Activated CD4-positive, alpha-beta T cell treated with anti-CD3 and anti-CD28 coated beads for 24 hours (primary cell): ENCODE results near the gene SSTR5.
"Not testable (repeated sequence)": the region's sequence is repeated elsewhere in the genome, so short reads cannot be mapped to it uniquely, and the experiment has no call there.

Source experiments
- DNase-seq, 2 donors: peaks; one replicate each; pipeline ENCODE4 v3.0.0-alpha.2; 2020; ENCODE audit warnings: low read depth in 2 of 2

Gene SSTR5

DNA sequence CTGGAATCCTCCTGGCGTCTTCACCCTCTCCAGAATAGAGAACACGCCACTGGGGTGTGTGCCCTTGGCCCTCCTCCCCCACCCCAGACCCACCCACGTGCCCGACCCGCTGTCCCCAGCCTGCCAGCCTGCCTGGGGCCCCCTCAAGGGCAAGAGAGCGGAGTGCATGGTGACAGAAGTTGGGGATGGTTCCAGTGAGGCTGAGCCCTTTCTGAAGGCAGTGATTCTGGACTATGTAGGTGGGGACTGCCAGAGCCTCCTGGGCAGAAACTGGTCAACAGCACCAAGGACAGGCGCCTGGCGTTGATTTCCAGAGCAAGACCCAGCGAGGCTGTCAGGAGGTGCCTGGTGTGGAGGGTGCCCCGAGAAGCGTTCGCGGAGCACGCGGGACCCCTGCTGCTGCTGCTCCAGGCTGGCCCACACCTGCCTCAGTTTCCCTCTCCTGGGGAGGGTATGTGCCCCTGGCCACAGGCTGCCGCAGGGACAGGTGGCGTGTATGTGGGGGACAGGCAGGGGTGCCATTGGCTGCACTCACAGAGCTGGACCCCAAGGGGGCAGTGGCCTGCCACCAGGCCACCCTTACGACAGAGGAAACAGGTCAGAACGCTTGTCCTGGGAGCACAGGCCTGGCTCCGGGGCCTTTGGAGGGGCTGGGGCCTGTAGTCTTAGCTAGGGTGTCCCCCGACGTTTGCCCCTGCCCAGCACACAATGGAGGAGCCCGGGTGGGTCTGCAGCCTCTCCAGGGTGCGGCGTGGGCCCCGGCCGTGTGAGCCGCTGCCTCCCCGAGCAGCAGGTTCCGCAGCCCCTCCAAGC lies 1.2 kb downstream of the SSTR5 start:
- DNase-seq = no peak

DNA sequence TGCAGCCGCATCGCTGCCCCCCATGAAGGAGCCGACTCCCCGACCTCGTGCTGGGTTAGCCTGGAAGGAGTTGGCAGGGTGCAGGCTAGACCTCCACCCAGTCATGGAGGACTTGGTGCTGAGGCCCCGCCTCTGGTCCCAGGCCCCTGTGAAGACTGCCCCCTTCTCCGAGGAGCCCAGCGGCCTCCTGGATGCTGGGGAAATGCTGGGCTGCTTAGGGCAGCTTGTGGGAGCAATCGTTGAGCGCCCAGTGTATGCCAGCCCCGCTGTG lies 1.8 kb downstream of the SSTR5 start:
- no peak for DNase-seq

DNA sequence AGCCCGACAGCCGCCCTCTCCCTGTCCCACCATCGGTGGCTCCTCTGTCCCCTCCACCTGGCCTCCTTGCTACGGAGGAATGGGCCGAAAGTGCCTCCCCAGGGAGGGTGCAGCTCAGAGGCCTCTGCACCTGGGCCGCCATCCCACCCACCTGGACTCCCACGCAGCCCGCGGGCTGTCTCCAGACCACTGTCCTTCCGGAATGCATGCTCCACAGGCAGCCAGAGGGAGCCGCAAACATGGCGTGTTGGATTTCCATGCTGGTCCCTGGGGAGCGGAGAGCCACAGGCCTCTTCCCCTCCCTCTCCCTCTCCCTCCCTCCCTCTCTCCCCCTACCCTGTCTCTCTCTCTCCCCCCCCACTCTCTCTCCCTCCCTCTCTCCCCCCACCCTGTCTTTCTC lies 3.0 kb downstream of the SSTR5 start:
- no peak for DNase-seq

DNA sequence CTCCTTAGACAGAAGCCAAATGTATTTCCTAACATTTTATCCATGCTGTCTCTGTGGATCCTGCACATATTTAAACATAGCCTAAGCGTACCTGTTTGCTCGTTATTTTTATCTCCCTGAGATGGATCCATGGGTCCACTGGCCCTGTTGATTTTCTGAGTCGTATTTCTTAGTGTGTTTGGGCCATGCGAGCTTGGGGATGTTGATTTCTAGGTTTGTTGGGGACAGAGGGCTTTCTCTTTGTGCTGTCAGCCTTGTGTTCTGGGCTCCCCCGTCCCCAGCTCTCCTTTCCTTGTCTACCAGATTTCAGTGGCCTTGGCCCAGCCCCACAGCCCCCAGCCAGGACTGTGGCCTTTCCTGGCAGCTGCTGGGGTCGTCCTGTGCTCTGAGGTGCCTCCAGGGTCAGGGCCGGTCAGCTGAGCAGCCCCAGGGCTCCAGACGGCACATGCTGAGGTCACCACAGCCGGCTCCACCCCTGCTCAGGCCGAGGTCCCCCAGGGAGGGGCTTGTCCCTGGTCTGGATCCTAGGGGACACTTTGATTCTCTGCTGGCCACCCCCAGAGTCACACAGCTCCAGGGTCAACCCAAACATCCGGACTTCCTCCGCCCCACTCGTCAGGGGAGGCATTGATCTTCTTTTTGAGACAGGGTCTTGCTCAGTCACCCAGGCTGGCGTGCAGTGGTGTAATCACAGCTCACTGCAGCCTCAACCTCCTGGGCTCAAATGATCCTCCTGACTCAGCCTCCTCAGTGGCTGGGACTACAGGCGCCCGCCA lies 4.4 kb downstream of the SSTR5 start:
- no peak for DNase-seq

DNA sequence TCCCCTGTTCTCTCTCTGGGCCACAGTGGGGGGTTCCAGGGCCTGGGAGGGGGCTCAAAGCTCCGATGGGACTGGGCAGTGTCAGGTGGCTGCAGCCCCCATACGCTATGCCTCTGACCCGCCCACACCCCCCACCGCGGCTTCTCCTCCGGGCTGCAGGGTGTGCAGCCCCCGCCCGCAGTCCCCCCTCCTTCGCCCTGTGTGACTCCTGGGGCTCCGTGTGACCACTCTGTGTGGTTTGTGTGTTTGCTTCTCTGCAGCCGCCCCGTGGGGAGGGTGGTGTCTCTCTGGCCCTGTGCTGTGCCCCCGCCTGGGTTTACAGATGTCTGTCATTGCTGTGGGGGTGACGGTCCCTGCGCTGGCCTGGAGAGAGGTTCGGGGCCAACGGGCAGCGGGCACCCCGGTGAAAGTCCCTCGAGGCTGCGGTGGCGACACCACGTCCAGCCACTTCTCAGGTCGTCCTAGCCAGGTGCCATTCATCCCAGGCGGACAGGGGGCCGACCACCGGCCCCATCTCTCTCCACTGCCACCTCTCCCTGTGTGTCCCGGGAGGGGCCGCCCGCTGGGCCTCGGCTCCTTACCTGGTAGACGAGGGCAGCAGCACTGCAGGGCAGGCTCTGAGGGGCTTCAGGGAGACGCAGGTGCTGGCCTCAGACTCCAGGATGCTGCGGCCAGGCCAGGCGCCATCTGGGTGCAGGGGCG lies 5.5 kb downstream of the SSTR5 start:
- DNase-seq = no peak

DNA sequence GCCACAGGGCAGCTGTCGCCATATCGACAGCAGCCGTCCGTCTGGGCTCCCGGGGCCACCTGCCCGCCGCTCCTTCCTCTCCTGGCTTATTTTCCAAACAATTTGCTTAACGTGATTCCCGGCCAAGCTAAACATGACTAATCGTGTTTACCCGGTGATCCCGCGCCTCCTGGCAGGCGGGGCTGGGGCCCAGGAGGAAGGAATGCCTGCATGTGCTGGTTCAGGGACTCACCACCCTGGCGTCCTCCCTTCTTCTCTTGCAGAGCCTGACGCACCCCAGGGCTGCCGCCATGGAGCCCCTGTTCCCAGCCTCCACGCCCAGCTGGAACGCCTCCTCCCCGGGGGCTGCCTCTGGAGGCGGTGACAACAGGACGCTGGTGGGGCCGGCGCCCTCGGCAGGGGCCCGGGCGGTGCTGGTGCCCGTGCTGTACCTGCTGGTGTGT lies 6.1 kb downstream of the SSTR5 start:
- DNase-seq = no peak

DNA sequence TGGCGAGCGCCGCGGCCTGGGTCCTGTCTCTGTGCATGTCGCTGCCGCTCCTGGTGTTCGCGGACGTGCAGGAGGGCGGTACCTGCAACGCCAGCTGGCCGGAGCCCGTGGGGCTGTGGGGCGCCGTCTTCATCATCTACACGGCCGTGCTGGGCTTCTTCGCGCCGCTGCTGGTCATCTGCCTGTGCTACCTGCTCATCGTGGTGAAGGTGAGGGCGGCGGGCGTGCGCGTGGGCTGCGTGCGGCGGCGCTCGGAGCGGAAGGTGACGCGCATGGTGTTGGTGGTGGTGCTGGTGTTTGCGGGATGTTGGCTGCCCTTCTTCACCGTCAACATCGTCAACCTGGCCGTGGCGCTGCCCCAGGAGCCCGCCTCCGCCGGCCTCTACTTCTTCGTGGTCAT lies 6.8 kb downstream of the SSTR5 start:
- no peak for DNase-seq

DNA sequence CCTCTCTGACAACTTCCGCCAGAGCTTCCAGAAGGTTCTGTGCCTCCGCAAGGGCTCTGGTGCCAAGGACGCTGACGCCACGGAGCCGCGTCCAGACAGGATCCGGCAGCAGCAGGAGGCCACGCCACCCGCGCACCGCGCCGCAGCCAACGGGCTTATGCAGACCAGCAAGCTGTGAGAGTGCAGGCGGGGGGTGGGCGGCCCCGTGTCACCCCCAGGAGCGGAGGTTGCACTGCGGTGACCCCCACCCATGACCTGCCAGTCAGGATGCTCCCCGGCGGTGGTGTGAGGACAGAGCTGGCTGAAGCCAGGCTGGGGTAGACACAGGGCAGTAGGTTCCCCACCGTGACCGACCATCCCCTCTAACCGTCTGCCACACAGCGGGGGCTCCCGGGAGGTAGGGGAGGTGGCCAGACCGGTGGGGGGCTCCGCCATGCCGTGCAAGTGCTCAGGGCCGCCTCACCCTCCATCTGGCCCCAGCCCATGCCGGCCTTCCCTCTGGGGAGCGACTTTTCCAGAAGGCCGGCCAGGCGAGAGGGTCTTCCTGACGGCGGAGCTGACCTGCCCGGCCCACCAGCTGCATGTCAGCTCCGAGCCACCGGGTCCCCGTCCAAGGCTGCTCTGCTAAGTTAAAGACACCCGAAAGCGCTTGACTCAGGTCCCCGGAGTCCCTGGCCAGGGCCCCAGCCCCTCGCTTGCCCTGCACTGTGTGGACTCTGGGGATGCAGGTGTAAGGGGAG lies 7.4 kb downstream of the SSTR5 start:
- DNase-seq = no peak

DNA sequence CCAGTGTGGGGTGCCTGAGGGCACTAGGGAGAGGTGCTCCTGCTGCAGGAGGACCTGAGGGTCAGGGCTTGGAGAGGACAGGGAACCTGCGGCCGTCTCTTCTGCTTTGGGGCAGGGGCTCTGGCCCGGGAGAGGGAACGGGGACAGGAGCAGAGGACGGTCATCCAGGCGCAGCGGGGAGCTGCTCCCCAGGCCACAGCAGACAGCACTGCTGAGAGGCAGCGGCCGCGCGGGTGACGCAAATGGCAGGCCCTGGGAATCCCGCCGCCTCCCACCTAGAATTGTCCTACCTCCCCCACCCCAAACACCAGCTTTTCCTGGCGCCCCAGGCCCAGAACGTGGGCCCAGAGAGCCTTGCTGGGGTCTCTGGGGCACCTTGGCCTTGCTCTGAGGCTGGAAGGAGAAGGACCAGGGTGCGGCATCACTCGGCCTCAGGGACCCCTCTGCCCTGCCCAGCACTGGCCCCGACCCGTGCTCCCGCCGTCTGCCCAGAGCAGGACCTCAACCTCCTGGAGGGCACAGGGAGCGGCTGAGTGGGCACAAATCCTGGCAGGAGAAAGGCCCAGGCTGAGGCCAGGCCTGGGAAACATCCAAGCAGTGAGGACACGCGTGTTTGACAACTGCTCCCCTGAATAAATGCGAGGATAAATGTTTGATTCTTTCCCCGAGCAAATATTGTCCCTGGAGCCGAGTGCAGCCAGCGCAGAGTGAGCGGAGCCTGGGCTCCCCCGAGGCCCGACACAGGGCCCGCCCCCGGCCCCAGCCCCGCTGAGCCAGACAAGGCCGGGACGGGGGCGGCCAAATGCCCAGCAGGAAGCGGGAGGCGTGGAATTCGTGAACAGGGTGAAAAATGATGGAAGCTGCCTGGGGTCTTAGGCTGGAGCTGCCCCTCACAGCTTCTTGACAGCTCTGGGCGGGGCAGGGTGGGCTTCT lies 8.5 kb downstream of the SSTR5 start:
- DNase-seq = no peak

DNA sequence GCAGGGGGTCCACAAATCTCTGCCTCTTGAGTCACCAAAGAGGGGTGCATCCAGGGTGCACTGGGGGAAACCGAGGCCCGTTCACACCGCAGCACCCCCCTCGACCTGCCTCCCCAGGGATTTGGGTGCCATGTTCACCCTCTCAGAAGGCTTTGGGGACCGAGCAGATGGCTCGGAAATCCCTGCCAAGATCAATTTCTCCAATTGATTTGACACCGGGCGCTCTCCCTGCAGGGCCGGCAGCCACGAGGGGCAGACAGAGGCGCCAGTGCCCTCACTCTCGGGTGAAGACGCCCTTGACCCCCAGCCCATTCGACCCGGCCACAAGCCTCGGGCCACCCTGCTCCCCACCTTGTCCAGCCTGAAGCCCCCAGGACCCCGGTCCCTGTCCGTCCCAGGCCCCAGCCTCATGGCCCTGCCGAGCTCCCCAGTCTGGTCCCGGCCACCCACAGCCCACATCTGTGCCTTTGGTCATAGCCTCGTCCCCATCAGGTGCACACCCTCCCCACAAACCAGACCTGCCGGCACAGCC lies 9.3 kb downstream of the SSTR5 start:
- no peak for DNase-seq

DNA sequence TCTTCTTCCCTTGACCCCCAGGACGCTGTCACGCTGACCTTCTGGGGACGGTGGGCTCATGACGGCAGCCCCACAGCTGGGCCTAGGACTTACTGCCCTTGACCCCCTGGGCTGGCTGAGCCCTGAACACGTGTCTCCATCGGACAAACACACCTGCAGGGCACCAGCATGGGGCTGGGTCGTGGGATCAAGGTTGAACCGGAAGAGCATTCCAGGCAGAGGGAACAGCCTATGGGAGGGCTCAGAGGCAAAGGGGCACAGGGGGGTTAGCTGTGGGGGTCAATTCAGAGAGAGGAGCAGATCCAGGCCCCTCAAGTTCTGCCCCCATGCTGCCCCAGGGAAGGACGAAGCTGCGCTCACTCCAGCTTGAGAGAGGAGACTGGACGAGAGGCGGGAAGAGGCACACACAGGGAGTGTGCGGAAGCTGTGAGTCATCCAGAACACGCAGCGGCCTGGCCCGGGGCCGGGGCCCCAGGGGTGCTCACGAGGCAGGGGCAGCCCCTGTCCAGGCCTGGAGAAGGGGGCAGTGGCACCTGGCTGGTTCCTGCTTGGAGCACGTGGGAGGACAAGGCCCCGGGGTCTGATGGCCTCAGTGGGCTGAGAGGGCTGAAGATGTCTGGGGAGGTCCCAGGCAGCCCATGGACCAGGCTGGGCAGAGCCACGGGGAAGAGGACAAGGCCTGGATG lies 9.9 kb downstream of the SSTR5 start:
- no peak for DNase-seq

DNA sequence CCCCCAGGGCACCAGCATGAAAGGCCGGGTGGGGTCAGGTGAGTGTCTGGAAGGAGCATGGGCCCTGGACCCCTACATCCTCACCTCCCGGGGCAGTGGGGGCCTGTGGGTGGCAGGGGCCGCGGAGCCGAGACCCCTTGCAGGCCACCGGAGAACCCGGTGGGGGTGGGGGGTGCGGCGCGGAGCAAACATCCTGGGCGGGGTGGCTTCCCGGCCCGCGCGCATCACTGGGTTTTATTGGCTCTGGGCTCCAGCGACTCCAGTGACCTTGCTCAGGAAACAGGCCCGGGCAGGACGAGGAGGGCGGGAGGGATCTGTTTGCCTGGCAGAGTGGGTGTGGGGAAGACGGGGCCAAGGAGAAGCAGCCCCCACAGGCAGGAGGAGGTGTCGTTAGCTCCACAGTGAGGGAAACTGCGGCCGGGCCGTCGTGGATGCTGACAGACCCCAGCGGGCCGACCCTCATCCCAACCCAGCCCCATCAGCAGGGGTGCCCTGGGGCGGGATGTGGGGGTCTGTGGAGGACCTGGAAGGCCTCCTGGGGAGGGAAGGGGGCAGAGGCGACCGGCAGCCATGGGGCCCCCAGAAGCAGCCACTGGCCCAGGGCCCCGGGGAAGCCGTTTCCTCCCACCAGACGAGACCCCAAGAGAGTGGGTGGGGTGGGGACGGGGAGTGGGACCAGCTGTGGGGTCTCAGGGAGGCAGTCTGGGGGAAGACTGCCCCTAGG lies 10.6 kb downstream of the SSTR5 start:
- no peak for DNase-seq

DNA sequence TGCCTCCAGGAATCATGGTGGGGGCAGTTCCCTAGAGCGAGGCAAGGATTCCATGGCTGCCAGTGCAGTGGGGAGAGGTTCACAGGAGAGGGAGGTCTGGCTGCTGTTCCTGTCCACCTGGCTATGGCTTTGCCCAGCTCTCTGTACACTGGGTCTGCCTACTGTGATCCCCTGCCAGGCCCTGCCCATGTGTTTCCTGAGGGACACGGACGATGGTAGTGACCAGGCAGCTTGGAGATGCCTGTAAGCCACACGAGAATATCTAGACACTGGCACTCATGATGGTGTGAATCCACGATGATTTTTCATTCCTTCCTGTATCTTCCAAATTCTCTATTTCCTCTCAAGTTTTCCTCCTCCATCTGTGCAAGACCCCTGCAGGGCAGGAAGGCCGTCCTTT lies 12.4 kb downstream of the SSTR5 start:
- DNase-seq = no peak

DNA sequence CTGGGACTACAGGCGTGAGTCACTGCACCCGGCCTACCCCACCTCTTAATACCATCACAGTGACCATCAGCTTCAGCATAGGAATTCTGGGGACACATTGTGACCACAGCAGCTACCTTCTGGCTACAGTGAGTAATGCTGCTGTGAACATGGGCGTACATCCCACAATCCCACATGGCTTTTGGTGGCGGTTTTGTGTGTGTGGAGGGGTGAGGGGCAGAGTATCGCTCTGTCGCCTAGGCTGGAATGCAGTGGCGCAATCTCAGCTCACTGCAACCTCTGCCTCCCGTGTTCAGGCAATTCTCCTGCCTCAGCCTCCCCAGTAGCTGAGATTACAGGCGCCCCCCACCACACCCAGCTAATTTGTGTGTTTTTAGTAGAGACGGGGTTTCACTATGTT lies 13.9 kb downstream of the SSTR5 start:
- not testable (repeated sequence) for DNase-seq

DNA sequence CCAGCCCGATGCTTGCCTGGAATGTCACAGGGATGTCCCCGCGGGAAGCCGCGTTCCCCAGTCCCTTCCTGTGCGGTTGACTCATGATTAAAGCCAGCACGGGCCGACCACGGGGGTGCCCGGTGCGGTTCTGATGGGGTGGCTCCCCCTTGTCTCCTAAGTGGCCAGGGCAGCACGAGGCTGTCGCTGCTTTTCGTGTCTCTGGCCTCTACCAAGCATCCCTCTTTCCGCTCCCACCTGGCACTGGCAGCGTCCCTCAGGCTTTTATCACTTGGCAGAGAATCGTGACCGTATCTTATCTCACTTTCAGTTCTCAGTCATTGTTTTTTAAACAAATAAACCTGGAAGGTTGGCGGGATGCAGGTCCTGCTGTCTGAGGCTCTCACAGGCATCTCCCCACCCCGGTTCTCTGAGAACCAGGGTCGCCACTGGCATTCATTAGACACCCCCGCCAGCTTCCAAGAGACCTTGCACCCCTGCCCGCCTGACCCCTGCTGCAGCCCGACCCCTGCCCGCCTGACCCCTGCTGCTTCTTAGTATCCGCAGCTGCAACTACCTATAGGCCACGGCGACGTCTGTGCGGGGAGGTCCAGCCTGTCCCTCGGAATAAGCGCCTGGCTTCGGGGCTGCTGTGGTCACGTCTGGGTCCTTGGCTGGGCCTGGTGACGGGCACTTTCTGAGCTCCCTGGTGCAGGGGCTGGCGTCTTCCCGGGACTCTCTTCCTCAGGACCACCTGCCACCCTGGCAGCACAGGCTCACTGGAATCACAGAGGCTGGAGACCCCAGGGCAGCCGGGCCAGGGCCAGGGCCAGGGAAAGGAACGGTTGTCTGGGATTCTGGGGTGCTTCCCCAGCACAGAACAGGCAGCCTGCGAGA lies 16.0 kb downstream of the SSTR5 start:
- DNase-seq = no peak

DNA sequence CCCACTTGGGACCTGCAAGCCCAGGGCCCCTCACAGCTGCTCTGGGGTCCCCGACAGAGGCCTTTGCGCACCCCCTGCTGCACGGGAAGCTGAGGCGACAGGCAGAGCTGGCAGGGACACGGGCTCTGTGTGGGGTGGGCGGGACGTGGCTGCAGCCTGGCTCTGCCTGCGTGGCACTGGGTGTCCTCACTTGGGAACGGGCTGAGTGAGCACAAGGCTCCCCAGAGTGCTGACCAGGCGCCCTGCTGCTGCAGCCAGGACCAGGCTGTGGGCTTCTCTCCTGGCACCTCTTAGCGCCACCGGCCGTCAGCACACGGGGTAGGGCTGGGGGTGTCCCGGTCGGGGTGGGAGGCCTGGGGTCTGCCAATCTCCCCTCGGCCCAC lies 16.9 kb downstream of the SSTR5 start:
- no peak for DNase-seq

DNA sequence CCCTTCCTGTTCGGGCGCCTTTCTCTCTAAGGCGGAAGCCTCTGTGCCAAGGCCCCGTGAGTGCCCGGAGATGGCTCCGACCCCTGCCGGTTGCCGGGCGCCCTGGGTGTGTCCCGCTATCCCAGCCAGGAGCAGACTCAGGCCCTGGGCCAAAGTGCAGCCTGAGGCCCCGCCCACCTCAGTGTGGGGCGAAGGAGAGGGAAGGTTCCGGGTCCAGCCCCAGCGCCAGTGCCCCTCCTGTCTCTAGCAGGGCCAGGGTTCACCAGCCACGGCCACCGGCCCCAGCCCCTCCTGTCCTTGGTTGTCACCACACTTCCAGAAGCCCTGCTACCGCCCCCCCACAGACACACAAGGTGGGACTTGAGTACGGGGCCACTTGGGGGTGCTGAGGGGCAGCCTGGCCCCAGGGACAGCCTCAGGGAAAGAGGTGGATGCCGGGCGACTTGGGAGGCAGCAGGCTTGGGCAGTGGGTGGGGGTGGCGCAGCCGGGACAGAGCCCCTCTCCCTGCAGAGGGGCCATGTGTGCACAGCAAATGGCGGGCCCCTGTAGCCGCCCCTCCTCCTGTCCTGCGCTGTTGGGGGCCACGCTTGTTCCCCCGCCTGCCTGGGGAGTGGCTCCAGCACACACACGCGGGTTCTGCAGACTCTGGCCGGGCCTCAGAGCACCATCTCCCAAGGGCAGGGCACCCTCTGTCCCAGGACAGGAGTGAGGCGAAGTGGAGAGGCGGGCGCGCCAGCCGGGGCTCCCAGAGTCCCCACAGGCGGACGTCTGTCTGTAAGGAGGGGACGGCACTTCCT lies 17.5 kb downstream of the SSTR5 start:
- DNase-seq = no peak
